Activated CD4-positive, alpha-beta T cell treated with anti-CD3 and anti-CD28 coated beads, Interleukin-2, amount 50 U/mL, for 4 hours (primary cell): ENCODE results near the gene UNKL.

Experiments
- DNase-seq, 2 experiments: peaks; one replicate each; pipeline ENCODE4 v3.0.0-alpha.2; 2020

The UNKL gene

DNA sequence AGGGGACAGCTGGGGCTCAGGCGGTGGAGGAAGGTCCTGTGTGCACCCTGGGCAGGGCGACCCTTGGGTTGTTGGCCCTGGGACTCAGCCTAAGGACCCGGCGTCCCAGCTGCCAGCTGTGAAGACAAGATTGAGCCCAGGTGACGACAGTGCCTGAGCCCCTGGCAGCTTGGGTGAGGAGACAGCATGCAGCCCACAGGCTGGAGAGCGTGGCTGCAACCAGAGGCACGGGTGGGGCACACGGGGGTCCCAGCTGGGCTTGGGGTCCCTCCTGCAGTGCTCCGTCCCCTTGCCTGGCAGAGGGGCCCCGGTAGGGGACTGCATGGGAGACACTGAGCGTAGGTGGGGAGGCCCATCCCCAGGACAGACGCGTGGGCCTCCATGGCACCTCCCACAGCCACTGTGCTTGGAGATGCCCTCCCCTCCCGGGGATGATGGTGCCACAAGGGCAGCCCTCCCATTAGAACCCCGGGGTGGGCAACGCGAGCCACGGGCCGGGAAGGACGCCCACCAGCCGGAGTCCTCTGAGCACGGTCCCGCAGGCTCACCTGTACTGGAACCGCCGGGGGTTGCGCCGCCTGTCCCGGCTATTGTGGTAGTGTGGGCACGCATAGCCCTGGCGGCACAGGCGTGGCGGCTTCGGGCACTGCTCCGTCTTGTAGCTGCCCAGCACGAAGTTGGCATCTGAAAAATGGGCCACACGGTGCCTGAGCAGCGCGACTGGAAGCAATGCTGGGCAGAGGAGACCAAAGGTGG, 15.5 kb downstream of the UNKL start:
- no peak for DNase-seq

DNA sequence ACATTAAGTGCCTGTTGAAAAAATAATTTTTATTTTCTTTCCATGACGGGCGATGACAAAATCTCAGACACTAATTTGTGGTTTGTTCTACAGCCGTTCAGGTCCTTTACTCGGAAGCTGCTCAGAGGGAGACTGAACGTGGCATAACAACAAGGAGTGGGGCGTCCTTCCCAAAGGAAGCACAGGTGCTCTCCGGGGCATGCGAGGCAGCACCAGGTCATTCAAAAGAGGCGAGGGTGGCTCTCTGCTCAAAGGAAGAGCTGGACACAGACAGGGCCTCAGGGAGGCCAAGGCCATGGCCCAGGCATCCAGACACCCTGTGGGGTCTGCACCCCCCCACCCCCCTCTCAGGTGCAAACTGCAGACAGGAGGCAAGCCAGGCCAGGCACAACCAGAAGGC, 16.2 kb downstream of the UNKL start:
- no peak for DNase-seq

DNA sequence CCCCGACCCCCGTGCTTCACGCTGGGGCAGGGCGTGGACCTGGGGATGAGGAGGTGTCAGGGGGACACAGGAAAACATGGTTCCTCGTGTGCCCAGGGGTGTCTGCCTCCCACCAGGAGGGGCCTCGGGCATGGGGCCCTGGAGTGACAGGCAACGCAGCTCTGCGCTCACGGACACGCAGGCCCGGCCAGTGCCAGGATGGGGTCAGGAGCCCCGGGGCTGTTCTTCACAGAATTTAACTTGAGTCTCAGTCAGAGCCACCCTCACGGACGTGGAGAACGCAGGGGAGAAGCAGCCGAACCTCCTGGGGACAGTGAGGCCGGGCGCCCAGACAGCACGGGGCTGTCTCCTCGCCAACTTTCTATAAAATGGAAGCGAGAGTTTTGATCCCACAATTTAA, 16.7 kb downstream of the UNKL start:
- no peak for DNase-seq

DNA sequence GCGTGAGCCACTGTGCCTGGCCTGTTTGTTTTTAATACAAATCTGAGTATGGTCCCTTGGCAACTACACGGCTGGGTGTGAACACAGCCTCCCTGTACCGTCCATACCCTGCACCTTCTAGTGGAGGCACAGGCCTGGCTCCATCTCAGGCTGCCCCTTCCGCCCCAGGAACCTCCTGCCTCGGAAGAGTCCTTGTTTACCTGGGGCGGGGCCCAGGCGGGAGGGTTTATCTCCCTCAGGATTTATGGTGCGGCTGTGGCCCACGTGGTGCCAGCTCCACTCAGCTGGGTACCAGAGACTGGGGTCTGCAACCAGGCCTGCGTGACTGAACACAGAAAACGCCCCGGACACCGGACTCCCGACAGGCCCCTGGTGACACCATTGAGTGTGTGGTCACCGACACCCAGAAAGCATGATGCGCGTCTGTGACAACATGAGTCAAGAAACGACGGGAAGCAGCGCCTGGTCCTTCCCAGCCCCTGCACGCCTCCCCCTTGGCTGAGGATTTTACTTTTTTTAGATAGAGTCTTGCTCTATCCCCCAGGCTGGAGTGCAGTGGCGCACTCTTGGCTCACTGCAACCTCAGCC, 19.0 kb downstream of the UNKL start:
- DNase-seq: no peak

DNA sequence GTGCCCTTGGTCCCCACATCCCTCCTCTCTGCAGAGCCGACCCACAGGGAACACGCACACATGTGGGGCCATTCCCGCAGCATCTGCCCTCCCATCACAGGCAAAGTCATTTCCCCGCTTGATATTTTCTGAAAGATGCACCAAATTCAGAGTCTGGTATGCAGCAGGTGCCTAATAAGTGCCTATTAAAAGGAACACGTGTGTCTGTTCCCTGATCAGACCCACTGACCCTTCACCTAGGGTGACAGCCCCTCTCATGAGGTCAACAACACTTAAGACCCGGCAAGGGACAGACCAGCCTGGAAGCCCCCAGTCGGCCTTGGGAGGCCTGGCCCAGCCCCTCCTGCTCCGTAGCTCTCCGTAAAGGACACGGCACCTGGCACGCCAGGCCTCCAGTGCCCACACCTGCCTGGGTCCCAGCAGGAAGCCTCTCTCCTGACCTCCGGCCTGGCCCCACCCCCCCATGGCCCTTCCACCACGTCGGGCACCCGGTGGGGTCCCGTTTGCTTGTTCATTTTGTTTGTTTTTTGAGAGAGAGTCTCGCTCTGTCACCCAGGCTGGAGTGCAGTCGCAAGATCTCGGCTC, 20.0 kb downstream of the UNKL start:
- no peak for DNase-seq

DNA sequence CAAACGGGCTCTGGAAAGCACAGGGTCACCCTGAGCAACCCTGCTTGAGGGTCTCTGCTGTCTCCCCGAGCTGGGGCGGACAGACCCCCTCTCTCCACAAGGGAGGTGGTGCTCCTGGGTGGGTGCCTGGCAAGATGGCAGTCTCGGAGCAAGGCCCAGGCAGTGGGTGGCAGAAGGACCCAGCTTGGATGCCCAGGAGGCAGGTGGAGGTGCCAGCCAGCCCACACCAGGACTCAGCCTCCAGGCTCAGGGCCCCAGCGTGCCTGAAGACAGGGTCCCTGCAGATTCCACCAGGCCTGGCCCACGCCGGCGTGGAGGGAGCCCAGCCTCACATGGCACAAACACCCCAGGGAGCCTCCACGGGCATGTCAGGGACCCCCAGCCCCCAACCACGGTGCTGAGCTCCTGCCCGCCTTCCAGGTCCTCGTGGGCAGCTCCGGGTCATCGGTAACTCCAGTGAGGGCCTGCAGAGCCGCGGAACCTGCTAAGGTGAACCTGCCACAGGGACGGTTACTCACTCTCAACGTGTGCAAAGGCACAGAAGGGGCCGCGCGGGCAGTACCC, 20.8 kb downstream of the UNKL start:
- DNase-seq: no peak

DNA sequence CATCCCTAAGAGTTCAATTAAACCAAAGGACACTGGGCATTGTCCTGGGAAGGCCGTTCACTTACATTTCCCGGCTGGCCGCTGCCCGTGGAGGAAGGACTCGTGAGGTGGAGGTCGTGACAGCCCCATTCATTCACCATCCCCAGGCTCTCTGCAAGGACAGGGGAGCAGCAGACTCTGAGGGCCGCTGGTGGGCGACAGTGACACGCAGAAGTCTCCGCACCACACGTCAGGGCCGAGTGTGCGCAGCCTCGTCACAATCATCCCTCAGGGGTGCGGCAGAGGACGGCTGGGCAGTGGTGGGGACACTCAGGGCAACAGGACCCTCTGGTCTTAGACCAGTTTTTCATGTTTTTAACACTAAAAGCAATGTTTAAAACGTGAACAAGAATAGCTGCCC, 21.7 kb downstream of the UNKL start:
- DNase-seq: no peak

DNA sequence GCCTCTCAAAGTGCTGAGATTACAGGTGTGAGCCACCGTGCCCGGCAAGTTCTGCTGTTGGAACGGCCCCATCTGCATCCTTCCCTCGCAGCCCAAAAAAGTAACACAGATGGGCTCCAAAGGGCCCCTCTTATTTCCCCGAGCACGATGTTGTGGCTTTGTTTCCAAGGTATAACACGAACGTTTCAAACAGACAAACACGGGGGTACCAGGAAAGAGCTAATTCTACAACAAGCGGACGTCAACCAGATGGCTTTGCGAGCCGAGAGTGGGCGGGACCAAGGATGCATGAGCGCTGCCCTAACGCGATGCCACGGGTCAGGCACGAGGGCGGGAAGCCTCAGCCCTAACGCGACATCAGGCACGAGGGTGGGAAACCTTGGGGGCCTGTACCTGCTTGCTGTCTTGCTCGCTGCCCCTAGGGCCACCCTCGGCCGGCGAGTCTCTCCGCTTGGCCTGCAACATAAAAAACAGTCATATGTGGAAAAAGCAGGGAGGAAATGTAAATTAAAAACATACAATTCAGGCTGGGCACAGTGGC, 24.2 kb downstream of the UNKL start:
- no peak for DNase-seq

DNA sequence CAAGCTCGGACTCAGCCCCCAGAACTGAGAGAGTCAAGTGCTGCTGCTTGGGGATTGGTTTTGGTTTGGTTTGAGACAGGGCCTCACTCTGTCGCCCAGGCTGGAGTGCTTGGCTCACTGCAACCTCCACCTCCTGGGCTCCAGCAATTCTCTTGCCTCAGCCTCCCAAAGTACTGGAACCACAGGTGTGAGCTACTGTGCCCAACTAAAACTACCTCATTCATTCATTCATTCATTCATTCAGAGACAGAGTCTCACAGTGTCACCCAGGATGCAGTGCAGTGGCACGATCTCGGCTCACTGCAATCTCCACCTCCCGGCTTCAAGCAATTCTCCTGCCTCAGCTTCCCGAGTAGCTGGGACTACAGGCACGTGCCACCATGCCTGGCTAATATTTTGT, 24.7 kb downstream of the UNKL start:
- DNase-seq: no peak

DNA sequence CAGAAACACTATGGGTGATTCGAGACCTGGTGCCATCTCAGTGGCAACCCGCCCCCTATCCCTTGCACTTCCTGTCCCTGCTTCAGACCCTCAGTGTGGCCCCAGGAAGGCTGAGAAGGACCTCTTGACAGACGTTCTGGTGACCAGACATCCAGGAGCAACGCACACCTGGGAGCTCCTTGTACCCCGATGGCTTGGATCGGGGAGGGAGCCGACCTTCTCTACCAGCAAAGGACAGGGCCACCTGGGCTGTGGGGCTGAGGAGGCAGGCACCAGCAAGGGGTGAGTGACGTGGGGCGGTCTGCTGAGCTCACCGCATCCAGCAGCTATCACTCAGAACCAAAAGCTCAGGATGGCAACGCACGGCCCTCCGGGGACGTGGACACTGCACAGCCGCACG, 27.2 kb downstream of the UNKL start:
- no peak for DNase-seq

DNA sequence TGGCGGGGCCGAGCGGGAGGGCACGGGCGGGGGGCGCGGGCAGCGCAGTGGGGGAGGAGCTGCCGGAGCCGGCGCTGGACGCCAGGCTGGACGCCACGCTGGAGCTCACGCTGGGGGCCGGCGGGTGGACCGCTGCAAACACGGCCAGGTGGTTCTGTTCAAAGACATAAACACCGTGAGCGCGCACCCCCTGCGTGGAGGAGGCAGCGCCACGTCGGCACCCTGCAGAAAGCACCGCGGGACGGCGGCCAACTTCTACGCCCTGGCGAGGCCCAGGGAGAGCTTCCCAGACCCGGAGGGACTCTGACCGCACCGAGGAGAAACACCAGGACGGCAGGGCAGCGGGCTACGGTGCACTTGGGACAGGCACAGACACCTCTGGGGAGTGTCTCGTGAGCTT, 29.3 kb downstream of the UNKL start:
- DNase-seq: no peak

DNA sequence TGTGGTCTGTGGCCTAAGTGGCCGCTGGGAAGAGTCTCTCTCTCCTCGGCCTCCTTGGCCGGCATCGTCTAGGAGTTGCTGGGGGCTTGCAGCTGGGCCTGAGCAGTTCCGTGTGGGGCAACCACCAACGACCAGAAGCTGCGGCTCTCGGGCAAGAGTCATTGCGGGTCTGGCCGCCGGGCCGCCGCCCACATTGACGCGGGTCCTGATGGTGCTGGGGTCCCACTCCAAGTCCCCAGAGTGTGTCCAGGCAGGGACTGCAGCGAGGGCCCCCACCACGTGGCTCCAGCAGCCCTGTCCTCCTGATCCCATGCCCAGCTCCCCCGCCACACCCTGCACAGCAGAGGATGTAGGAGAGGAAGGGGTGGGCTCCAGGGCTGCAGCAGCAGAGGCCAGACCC, 30.9 kb downstream of the UNKL start:
- no peak for DNase-seq

DNA sequence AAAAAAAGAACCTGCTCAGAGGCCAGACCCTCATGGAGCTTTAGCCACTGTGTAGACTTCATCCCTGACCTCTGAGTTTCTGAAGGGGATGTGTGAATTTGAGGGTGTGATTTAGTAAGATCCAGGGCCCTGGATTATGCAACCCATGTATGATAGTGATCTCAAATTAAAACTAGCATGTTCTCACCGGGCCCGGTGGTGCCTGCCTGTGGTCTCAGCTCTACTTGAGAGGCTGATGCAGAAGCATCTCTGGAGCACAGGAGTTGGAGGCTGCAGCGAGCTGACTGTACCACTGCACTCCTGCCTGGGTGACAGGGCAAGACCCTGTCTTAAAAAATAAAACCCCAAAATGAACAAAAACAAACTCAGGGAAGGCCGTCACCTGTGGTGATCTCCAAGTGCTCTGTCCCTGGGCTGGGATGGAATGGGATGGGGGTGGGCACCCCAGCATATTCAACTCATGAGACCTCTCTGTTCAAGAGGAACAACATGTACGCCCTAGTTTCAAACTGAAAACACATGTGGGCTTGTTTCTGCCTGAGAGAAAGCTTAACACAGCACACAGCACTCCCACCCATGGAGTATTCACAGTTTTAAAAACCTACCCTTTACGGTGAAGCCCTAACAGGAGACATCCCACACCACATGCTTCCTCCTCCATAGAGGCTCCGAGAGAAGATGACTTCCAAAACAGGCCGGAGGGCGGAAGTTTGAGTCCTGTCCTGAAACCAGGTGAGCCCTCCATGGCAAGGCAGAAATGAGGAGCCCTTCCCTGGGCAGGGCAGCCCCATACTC, 32.7 kb downstream of the UNKL start:
- no peak for DNase-seq

DNA sequence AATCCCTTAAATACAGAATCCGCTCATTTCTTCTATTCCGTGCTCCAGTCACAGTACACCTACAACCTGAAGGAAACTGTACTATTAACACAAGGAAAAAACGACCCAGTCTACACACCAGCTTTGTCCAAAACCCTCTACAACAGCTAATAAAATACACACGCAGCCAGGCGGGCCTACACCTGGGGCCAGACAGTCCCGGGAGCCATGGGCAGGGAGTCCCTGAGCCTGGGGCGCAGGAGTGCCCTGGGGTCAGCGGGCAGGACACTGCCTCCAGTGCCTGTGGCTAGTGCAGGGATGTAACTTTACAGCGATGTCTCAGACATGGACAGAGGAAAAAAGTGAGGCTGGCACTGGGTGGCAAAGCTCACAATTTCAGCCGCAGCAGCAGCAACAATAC, 34.3 kb downstream of the UNKL start:
- no peak for DNase-seq

DNA sequence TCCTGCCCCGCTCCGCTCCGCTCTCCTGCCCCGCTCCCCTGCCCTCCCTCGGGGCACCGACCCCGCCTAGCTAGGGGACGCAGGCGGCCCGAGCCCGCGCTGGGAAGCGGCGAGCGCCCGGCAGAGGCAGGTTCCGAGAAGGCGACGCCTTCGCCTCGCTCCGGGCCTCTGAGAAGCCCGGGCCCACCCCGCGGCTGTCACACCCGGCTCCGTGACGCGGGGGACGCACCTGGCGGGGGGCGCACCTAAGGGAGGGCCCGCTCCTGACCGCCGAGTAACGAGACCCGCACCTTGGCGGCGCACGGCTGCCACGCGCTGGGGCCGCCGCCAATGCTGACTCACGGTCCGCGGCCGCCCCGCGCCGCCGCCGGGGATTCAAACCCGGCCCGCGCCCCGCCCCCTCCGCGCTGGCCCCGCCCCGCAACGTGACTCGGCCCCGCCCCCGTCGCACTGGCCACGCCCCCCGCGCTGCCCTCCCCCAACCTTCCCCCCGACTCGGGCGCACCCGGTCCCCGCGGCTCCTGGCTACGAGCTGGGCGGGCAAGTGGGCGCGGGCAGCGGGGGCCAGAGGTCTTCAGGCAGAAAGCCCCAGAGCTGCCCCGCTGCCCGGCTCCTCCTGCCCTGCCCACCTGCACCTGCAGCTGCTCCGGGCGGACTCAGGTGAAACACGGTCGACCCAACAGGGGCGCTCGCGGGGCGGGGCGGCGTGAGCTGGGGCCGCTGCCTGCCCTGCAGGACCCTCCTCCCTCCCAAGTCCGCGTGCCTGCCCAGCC, 35.0 kb downstream of the UNKL start:
- DNase-seq: peak; percentile 56 to 58

DNA sequence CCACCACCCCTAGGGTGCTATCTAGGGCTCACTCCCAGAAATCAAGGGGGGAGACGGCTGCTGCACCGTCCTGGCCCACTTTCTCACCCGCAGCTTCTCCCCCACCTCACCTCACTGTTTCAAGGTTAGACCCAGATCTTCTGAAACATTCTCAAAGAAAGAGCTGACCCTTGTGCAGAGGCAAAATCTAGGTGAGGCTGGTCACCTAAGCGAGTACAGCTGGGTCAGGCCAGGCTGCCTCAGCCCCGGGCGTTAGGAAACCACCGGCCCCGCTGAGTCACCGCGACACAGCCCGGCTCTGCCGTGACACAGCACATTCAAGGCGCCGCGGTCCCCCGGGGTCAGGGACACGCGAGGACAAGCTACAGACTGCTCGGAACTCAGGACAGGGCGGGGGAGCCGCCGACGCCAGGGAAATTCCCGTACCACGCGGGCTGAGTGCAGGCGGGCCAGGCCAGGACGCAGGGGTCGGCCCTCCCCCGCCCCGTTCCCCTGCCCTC, 35.6 kb downstream of the UNKL start:
- peak; percentile 54 to 62 for DNase-seq

DNA sequence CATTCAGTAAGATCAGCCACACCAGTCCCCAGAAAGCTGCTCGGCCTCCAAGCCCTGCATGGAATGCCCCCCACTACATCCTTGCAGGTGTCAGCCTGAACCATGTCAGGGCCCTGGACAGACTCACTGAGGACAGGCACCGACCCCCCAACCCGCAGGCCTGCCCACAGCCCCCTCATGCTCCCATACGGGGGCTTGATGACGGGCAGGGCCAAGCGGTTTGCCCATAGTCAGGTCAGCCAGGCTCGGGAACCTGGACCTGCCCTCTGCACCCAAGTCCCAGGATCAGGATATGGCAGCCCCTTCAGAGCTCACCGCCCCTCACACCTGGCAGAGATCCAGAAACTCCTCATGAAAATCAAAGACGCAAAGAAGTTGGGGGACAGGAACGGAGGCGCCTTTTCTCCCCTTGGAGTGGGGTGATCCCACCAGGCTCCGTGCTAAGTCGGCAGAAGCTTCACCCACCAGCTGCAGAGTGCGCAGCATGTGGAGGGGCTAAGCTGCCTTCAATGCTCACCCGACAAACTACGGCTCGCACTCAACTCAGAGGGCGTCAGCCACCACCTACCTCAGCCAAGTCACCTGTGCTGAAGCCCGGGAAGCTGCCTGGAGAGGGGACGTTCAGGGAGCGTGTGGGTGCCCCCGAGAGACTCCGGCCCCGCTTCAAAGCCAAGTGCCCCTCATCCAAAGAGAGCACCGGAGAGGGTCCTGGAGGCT, 36.3 kb downstream of the UNKL start:
- DNase-seq: no peak

DNA sequence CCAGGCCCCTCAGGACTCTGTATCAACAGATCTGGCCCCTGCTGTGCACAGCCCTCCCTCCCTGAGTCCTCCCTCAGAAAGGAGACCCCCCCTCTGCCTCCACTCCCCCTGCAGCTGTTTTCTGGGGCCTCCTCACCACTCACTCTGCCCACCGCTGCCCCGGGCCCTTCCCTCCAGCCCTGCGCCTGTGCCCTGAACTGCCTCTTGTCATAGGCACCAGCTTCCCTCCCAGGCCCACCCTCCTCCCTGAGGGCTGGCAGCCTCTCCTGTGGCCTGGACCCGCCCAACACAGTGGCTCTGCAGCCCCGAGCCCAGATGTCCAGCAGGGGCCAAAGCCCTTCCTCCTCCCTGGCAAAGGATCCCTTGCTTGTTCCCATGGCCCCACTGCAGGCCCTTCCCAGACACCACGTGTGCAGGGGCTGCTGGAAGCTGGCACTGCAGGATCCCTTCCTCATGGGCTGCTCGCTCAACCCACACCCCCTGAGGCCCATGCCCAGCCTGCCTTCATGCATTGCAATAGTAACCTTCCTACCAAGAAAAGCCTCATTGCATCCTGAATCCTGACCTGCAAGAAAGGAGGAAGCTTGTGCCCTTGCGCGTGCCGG, 37.0 kb downstream of the UNKL start:
- DNase-seq: no peak

DNA sequence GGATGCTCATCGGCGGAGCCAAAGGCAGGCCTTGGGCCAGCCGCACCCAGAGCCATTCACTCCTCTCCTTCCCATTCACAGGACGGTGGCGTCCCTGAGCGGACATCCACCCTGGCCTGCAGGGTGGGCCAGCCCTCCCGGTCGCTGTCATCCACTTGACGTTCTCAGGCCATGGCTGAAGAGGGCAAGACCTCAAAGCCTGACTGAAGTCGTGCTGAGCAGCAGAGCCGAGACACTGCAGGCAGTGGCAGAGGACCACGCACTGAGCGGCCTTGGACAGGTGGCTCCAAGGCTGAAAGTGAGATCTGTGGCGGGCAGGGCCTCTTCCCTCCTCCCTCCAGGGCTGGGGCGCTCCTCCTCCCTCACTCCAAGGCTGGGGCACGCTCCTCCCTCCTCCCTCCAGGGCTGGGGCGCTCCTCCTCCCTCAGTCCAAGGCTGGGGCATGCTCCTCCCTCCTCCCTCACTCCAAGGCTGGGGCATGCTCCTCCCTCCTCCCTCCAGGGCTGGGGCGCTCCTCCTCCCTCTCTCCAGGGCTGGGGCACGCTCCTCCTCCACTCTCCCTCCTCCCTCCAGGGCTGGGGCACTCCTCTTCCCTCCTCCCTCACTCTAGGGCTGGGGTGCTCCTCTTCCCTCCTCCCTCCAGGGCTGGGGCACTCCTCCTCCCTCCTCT, 38.6 kb downstream of the UNKL start:
- DNase-seq: no peak

DNA sequence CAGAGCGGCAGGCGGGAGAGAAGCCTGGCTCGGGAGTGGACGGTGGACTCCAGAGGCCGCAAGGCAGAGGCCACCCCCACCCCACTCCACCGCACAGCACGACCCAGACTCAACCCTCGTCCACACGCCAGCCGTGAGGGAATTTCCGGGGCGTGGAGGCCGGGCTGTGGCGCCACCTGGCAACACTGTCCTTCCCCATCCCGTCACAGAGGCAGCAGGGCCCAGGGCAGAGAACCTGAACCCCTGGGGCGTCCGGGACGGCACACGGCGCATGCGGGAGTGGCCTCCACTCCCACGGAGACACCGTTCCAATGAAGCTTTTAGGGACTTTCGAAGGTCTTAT, 39.2 kb downstream of the UNKL start:
- DNase-seq: no peak
